Keratinocyte (primary cell): ENCODE results near the gene ANKMY1. TPM values are rescaled to one million over a fixed set of nuclear protein-coding genes. Genes with fewer than 3 reads are reported as not detected.

Source experiments
- DNase-seq: peaks from one replicate; pipeline ENCODE4 v3.0.0-alpha.2; 2011; ENCODE audit warnings: low read depth, missing footprints, low spot score
- FAIRE-seq: peaks from 2 replicates; lab custom pipeline; 2011; peaks lifted over from hg19 to GRCh38; lab: Jason Lieb, UNC
- H2AFZ ChIP-seq: 2 replicates; pipeline ENCODE4 v1.6.0; 2012; ENCODE audit warnings: low read length, control low read depth, inconsistent platforms; ENCODE audit not compliant: control insufficient read depth
- H3K27ac ChIP-seq: 2 replicates; pipeline ENCODE4 v1.5.1; 2011; ENCODE audit warnings: low read length; ENCODE audit not compliant: control insufficient read depth, insufficient read depth
- H3K27me3 ChIP-seq: 3 replicates; pipeline ENCODE4 v1.6.0; 2011; ENCODE audit warnings: low read length; ENCODE audit not compliant: control insufficient read depth, insufficient read depth; ENCODE audit errors: extremely low read depth
- H3K36me3 ChIP-seq, 2 experiments: 2 replicates in 1 of 2; 3 replicates in 1 of 2; pipeline ENCODE4 v1.5.1; 2011; ENCODE audit warnings: low read length in 2 of 2, mild to moderate bottlenecking in 1 of 2; ENCODE audit not compliant: control insufficient read depth in 2 of 2, insufficient read depth in 2 of 2; ENCODE audit errors: extremely low read depth in 1 of 2
- H3K4me1 ChIP-seq: 3 replicates; pipeline ENCODE4 v1.5.1; 2011; ENCODE audit warnings: low read length; ENCODE audit not compliant: control insufficient read depth, insufficient read depth; ENCODE audit errors: extremely low read depth
- H3K4me2 ChIP-seq: 3 replicates; pipeline ENCODE4 v1.6.0; 2011; ENCODE audit warnings: low read depth, low read length; ENCODE audit not compliant: control insufficient read depth, insufficient read depth; ENCODE audit errors: extremely low read depth
- H3K4me3 ChIP-seq, 3 experiments: fragments of 200-600 bp in 1 of 3; sonication (generic) in 1 of 3; 2 replicates in 2 of 3; 3 replicates in 1 of 3; pipeline ENCODE4 v1.5.1; 2011 to 2016; ENCODE audit warnings: low read length in 3 of 3, mild to moderate bottlenecking in 3 of 3, control low read depth in 2 of 3, inconsistent platforms in 1 of 3, low read depth in 1 of 3, mixed read lengths in 1 of 3, mixed run types in 1 of 3, moderate library complexity in 1 of 3; ENCODE audit not compliant: control insufficient read depth in 2 of 3, insufficient read depth in 2 of 3; ENCODE audit errors: extremely low read depth in 1 of 3
- H3K79me2 ChIP-seq: 2 replicates; pipeline ENCODE4 v1.6.0; 2012; ENCODE audit warnings: low read length; ENCODE audit not compliant: control insufficient read depth, insufficient read depth
- H3K9ac ChIP-seq: 3 replicates; pipeline ENCODE4 v1.6.0; 2011; ENCODE audit warnings: low read length; ENCODE audit not compliant: control insufficient read depth, insufficient read depth; ENCODE audit errors: extremely low read depth
- H3K9me1 ChIP-seq: 3 replicates; pipeline ENCODE4 v1.6.0; 2011; ENCODE audit warnings: low read length; ENCODE audit not compliant: control insufficient read depth, insufficient read depth; ENCODE audit errors: extremely low read depth
- H3K9me3 ChIP-seq: 2 replicates; pipeline ENCODE4 v1.5.1; 2012; ENCODE audit warnings: low read depth, low read length; ENCODE audit not compliant: control insufficient read depth
- H4K20me1 ChIP-seq: 3 replicates; pipeline ENCODE4 v1.6.0; 2011; ENCODE audit warnings: low read length; ENCODE audit not compliant: control insufficient read depth, insufficient read depth; ENCODE audit errors: extremely low read depth
- EZH2 ChIP-seq: IDR thresholded peaks from one replicate; pipeline ENCODE4 v1.6.1; 2012; ENCODE audit warnings: inconsistent platforms, mild to moderate bottlenecking, low read length, moderate library complexity
- dilution Hi-C: fragments of 300-500 bp; cut with MboI; formaldehyde crosslinking; loops from one replicate; pipeline ENCODE4 v1.7.0; 2020; ENCODE audit warnings: low sequenced_read_pairs; ENCODE audit not compliant: extremely low pct_ligation_motif_present
- polyA plus RNA-seq, 5 experiments: library from polyadenylated mRNA; depleted of rRNA in 3 of 5; stranded (reverse) in 3 of 5; stranded (forward) in 1 of 5; unstranded in 1 of 5; fragments of >200 nt; gene quantifications; 1 replicate in 1 of 5; 2 replicates in 3 of 5; 3 replicates in 1 of 5; pipeline versions ENCODE4 v1.2.1 to v1.2.3, GENCODE V29; 2011 to 2012; ENCODE audit warnings: missing spikeins in 2 of 5, low read depth in 1 of 5, low replicate concordance in 1 of 5
- TF ChIP-seq, protein P1 (sequence below), 3 experiments: IDR thresholded peaks in 1 of 3; conservative IDR thresholded peaks in 1 of 3; optimal IDR thresholded peaks in 1 of 3; 2 replicates in 2 of 3; 3 replicates in 1 of 3; pipeline versions ENCODE3 to v1.5.1; 2011; ENCODE audit warnings: low read length in 3 of 3, mild to moderate bottlenecking in 3 of 3, moderate library complexity in 2 of 3, control low read depth in 1 of 3, inconsistent platforms in 1 of 3; ENCODE audit not compliant: insufficient read depth in 2 of 3; ENCODE audit errors: extremely low read depth in 1 of 3

Gene ANKMY1
- polyA plus RNA-seq, 1 donor (not counting 4 experiments of a cell fraction or from before 2014, with no cell fraction given): 3.3 TPM

DNA sequence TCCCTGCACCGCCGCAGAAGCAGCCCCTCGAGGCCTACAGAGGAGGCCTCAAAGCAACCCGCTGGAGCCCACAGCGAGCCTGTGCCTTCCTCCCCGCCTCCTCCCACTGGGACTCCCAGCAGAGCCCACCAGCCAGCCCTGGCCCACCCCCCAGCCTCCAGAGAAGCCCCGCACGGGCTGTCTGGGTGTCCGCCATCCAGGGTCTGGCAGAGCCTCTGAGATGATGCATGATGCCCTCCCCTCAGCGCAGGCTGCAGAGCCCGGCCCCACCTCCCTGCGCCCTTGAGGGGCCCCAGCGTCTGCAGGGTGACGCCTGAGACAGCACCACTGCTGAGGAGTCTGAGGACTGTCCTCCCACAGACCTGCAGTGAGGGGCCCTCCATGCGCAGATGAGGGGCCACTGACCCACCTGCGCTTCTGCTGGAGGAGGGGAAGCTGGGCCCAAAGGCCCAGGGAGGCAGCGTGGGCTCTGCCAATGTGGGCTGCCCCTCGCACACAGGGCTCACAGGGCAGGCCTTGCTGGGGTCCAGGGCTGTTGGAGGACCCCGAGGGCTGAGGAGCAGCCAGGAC, 91.1 kb downstream of the ANKMY1 start:
- DNase-seq (no peak), FAIRE-seq (no peak)
- no peak overlapping the region for H3K27ac ChIP-seq
- no peak overlapping the region for H3K4me2 ChIP-seq
- H3K79me2 ChIP-seq: no peaks in the 10 kb centered on the region
- H3K4me1 ChIP-seq: no peaks in the 10 kb centered on the region
- H3K27me3 ChIP-seq: peaks cover 12% of the 10 kb centered on the region
- H4K20me1 ChIP-seq: peaks cover 4% of the 10 kb centered on the region
- no peak overlapping the region for H2AFZ ChIP-seq
- no peaks in the 10 kb centered on the region for H3K9me3 ChIP-seq
- H3K9ac ChIP-seq: no peak overlapping the region
- dilution Hi-C loops: no loop called here
- no peak for TF ChIP-seq EZH2
- TF ChIP-seq, protein P1, sequence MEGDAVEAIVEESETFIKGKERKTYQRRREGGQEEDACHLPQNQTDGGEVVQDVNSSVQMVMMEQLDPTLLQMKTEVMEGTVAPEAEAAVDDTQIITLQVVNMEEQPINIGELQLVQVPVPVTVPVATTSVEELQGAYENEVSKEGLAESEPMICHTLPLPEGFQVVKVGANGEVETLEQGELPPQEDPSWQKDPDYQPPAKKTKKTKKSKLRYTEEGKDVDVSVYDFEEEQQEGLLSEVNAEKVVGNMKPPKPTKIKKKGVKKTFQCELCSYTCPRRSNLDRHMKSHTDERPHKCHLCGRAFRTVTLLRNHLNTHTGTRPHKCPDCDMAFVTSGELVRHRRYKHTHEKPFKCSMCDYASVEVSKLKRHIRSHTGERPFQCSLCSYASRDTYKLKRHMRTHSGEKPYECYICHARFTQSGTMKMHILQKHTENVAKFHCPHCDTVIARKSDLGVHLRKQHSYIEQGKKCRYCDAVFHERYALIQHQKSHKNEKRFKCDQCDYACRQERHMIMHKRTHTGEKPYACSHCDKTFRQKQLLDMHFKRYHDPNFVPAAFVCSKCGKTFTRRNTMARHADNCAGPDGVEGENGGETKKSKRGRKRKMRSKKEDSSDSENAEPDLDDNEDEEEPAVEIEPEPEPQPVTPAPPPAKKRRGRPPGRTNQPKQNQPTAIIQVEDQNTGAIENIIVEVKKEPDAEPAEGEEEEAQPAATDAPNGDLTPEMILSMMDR (optimal IDR thresholded peaks at IDR 0.05 in 1 of 3, IDR thresholded peaks at IDR 0.05 in 1 of 3, conservative IDR thresholded peaks at IDR 0.05 in 1 of 3; ENCODE audit: extremely low read depth in 1 of 3, insufficient read depth in 2 of 3, low read length in 3 of 3): no peak
- peaks cover 16 to 22% of the 10 kb centered on the region in 2 experiments for H3K36me3 ChIP-seq
- H3K9me1 ChIP-seq: peaks cover 2% of the 10 kb centered on the region
- no peak overlapping the region for H3K4me3 ChIP-seq

DNA sequence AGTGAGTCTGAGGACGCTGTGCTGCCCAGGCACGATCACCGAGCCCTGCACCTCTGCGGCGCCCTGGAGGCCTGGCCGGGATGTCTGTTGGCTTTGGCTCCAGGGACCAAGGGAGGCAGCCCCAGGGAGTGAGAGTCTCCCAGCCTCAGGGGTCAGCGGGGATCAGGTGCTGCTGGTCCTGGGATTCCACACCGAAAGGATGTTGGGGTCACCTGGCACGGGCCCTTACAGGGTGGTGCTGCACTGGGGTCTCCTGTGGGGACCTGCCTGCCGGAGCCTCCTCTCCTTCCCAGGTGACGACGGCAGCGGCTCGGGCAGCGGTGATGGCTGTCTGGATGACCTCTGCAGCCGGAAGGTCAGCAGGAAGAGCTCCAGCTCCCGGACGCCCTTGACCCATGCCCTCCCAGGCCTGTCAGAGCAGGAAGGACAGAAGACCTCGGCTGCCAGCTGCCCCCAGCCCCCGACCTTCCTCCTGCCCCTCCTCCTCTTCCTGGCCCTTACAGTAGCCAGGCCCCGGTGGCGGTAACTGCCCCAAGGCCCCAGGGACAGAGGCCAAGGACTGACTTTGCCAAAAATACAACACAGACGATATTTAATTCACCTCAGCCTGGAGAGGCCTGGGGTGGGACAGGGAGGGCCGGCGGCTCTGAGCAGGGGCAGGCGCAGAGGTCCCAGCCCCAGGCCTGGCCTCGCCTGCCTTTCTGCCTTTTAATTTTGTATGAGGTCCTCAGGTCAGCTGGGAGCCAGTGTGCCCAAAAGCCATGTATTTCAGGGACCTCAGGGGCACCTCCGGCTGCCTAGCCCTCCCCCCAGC, 91.8 kb downstream of the ANKMY1 start:
- no peak for FAIRE-seq
- H3K4me3 ChIP-seq: no peak overlapping the region
- H3K79me2 ChIP-seq: no peaks in the 10 kb centered on the region
- peaks cover 3% of the 10 kb centered on the region for H4K20me1 ChIP-seq
- dilution Hi-C loops: no loop called here
- TF ChIP-seq, protein P1 (optimal IDR thresholded peaks at IDR 0.05 in 1 of 3, IDR thresholded peaks at IDR 0.05 in 1 of 3, conservative IDR thresholded peaks at IDR 0.05 in 1 of 3; ENCODE audit: extremely low read depth in 1 of 3, insufficient read depth in 2 of 3, low read length in 3 of 3): no peak
- no peak for TF ChIP-seq EZH2
- peaks cover 2% of the 10 kb centered on the region for H3K9me1 ChIP-seq
- H3K27ac ChIP-seq: no peak overlapping the region
- H3K9me3 ChIP-seq: no peaks in the 10 kb centered on the region
- no peak overlapping the region for H3K9ac ChIP-seq
- no peaks in the 10 kb centered on the region for H3K4me1 ChIP-seq
- H2AFZ ChIP-seq: no peak overlapping the region
- peaks cover 16 to 22% of the 10 kb centered on the region in 2 experiments for H3K36me3 ChIP-seq
- no peak for DNase-seq
- H3K4me2 ChIP-seq: no peak overlapping the region
- peaks cover 12% of the 10 kb centered on the region for H3K27me3 ChIP-seq
